GM18870 (cell line): ENCODE results near the gene PPP2R2C.

Experiments
- ATAC-seq: cut with Tn5 transposase; IDR thresholded peaks from one replicate; pipeline ENCODE4 v1.9.1; 2021; ENCODE audit warnings: moderate library complexity; ENCODE audit not compliant: unreplicated experiment

The PPP2R2C gene

DNA sequence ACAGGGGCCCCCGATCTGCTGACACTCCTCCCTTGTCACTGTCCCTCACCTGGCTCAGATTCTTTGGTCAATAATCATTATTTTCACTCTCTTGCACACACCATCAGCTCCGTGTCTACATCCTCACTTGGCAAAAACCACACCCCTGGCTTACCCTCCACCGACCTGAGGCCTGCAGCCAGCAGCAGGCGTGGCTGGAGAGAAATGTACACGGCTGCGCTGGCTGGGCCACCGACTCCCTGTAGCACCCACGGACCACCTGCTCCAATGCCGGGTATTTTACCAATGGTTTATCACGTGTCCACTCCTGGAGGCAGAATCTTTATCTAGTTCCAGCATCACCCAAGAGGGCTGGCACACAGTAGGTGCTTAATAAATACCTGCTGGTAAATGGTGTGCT is 104.3 kb downstream of the PPP2R2C start:
- ATAC-seq, result no peak

DNA sequence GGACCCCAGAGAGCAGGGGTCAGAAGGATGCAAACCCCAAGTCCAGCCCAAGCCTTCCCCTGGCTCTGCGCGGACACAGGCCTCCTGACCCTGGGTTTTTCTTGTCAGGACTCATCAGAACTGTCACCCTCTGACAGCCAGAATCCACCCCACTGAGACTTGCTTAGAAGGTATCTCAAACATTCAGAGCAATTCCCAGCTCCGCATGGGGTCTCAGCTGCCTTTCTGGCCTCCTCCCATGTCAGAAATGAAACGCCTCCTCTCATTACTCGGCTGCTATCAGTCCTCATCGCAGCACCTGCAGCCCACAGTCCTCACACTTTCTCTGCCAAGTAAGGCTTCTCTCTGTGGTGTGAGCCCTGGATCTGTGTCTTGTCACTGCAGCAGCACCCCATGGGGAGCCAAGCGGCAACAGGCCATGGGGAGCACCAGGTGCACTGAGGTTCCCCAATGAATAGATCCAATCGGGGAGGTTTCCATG is 105.0 kb downstream of the PPP2R2C start:
- ATAC-seq, result no peak

DNA sequence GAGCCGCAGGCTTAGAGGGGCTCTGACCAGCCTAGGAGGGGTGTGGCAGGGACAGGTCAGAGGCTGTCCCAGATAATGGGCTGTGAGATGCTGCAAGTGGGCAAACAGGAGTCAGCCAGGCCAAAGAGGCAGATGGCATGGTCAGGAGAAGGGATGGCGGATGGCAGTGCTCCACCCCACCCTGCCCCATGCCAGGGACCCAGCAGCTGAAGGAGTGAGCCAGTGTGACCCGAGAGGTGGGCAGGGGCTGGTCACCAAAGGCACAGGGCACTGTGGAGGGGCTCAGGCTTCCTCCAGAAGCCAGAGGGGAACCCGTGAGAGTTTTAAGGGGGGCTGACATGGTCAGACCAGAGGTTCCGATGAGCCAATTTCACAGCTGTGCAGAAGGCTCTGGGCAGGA is 105.8 kb downstream of the PPP2R2C start:
- ATAC-seq, result no peak

DNA sequence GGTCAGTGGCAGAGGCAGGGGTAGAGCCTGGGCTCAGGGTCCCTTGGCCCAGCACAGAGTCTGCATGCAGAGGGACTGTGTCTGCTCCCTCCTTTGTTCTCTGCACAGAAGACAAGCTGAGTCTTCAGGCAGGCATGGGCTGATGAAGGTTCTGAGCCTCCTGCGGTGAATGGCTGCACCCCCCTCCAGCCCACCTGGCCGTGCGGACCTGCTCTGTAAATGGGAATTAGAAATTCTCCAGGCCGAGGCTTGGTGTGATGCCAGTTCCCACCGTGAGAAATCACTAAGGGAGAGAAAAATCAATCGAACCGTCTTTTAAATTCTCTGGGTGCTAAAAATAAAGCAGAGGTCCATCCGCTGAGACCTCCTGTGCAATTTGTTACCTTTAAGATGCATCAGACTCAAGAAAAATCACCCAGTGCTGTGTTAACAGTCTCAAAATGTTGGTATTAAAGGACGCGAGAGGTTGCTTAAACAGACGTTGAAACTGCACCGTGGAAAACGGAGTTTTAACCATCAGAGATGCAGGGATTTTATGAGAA is 106.8 kb downstream of the PPP2R2C start:
- ATAC-seq, result no peak

DNA sequence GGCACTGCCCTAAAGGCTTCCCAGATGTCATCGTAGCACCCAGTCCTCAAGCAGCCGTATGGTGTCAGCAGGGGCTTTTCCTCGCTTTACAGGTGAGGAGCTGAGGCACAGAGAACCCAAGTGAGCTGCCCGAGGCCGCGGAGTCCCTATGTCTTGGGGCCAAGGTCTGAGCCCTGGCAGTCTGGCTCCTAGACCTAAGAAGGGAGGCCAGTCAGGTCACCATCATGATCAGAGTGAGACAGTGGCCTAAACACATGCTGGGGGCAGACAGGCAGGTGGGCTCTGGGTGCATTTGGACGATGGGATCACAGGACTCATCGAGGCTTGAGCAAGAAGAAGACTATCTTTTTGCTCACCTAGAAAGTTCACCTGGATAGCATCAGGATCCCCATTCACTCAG is 107.8 kb downstream of the PPP2R2C start:
- no peak for ATAC-seq

DNA sequence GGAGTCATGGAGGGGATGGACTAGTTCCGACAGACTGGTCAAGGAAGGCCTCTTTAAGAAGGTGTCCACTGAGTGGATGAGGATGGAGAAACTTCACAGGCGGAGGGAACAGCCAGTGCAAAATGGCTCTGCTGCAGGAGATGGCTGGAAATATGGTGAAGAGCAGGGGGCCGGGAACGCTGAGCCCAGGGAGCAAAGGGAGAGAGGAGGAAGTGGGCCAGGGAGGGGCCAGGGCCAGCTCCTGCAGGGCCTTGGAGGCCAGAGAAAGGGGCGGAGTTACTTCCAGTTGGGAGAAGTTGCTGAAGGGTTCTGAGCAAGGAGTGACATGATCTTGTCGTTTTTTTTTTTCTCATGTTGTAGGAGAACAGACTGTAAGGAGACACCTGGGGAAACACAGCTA is 108.3 kb downstream of the PPP2R2C start:
- ATAC-seq, result no peak

DNA sequence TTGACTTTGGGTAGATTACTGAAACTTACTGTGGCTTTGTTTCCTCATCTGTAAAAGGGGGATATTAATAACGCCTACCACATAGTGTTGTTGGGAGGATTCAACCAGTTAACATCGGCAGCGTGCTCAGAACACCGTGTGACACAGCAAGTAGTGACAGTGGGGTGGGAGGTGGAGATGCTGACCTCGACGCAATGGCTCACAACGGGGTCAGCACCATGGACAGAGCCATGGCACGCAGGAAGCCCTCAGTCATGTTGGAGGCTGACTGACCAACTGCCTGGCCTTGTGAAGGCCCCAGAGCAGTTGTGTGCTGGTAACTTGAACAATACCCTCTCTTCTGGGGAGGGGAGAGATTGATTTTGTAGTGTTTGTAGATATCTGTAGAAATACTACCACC is 109.5 kb downstream of the PPP2R2C start:
- ATAC-seq, result no peak

DNA sequence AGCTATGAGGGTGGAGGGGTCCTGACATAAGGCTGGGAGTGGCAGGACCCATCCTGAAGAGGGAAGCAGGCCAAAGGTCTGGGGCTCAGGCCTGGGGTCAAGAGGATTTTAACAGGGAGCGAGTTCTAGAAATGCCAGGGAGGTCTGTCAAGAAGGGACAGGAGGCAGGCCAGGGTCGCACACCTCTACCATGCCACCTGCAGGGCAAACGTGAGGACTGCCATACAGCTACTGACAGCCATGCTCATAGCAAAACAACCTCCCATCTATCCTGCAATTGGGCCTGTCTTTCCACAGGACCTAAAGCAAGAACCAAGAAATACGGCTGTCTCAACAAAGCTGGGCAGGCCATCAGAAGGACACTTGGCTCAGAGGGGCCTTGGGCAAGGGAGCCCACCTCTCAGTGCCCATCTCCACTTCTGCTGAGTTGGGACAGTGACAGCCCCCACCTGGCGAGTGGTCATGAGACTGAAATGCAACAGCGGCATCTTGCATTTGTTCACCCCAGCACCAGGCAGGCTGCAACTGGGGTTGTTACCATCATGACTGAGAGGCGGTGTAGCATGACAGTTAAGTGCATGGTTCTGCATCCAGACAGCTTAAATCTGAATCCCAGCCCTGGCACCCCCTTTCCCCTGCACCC is 110.0 kb downstream of the PPP2R2C start:
- ATAC-seq, result no peak

DNA sequence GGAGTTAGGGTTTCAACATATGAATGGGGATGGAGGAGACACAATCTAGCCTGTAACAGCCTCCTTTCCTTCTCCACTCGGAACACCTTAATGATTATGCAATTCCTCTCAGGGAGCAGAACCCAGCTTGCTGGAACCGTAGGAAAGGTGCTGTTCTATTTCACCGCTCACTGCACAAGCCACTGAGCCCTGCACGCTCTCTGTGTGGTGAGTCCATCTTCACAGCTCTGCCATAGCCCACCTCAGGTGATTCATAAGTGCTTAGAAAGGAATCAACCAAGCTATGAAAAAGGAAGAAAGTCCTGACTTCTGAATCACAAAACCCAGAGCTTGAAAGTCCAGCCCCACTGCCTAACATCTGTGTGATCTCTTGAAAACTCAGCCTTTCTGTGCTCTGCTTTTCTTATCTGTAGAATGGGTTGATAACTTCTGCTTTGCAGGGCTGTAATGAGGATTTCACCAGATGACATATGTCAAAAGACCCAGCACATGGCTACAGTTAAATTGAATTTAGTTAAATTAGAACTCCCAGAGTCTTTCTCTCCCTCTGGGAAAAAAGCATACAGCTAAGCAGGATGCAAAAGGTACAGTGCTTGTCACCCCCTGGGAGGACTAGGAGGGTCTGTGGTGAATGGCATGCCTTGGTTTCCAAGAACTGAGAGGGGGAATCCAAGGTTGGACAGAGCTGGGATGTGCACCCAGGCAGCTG is 111.2 kb downstream of the PPP2R2C start:
- no peak for ATAC-seq

DNA sequence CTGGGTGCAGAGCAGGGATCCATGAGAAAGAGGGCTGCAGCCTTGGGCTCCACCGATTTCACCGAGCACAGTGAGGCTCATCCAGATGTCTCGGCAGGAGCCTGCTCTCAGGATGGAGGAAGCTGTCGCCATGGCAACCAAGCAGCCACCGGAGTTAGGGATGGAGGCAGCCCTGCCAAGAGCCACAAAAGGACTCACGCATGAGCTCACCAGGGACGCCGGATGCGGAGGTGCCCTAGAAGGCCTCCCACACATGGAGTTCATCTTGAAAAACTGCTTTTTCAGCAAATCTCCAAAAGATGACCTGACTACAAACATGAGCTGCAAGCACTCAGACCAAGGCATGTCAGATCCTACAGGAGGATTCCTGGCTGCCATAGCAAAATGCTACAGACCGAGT is 112.0 kb downstream of the PPP2R2C start:
- no peak for ATAC-seq

DNA sequence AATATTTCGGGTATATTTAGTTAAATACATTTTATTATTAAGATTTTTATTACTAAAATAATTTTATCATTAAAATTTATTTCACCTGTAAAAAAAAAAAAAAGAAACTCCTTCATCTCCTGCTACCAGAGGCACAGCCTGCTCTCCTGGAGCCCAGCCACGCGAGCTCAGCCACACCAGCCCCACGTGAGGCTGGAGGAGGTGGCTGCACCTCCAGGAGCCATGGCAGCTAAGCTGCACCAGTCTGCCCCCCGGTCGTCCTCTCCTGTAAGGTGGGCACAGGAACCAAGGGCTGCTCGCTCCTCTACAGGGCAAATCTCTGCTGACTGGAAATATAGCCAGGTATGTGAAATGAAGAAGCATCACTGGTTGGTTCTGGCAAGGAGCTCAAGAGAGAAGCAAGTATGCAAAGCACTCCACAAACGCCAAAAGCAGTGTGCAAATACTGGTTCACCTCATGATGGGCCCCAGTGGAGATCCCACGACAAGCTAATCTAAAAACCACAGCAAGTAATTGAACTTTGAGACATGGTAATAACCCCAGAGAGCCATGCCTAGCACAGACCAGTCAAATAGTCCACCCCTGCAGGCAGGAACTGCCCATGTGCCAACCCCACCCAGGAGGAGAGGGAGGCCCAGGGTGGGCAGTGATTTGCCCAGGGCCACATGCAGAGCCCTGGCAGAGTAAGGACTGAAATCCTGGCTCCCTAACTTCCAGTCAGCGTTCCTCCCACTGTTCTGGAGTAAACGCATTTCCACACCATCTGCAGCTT is 112.7 kb downstream of the PPP2R2C start:
- no peak for ATAC-seq

DNA sequence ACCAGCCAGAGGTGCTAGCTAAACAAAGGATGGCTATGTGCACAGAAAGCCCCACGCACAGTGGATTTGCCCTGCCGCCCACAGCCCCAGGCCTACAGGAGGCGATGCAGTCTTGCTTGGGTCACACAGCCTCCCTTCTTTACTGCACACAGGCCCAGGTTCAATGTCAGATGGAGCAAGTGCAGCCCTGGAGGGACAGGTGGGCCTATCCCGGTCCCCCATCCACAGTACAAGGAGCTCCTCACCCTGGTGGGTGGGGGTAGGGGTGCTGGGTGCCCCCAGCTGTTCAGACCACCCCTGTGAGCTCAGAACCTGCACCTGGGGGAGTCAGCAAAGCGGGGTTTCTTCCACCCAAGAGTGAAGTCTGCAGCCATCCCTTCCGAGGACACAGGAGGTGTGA is 114.9 kb downstream of the PPP2R2C start:
- no peak for ATAC-seq

DNA sequence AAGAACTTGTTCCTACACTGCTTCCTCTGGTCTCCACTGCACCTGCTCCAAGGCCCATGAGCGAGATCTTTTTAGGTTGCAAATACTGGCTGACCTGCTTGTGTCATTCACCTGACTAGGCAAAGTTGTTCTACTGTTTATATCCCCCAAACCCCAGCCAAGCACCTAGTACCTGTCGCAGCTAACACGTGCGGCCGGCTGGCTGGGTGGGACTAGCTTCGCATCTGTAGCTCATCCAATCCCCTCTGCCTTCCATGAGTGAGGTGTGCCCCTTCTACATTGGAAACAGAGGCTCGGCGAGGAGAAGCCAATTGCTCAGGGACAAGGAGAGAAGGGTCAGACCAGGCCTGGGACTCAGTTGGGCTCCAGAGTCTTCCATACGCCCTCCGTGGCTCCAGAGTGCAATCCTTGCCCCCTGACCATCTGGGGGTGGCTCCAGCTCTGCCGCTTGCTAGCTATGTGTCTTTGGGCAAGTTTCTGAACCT is 116.3 kb downstream of the PPP2R2C start:
- no peak for ATAC-seq

DNA sequence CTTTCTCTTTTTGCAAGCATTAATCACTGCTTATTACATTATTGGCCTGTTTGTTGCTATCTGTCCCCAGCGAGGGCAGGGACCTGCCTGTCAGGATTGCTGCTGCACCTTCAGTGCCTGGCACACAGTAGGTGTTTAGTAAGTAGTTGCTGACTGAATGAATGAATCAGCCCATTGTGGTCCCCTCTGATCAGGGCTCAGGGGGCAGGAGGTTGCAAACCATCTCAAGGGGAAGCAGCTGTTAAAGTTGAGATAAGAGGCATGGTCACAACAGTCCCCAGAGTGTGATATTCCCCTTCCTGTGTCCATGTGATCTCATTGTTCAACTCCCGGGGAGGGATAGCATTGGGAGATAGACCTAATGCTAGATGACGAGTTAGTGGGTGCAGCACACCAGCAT is 117.4 kb downstream of the PPP2R2C start:
- no peak for ATAC-seq

DNA sequence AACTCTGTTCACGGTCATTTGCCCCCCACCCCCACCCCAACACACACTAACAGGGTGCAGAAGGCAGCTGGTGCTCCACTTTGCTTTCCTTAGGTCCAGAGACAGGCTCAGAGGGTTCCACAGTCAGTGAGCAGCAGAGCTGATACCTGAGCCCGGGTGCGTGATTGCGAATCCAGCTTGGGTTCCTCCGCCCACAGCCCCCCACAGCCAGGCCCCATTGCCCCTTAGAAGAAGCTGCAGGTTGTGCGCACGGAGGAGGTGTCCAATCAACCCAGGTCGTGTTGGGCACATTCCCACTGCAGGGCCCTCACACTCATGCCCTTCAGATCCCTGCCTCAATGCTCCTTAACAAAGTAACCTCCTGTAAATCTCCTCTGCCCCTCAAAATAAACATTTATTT is 117.8 kb downstream of the PPP2R2C start:
- no peak for ATAC-seq

DNA sequence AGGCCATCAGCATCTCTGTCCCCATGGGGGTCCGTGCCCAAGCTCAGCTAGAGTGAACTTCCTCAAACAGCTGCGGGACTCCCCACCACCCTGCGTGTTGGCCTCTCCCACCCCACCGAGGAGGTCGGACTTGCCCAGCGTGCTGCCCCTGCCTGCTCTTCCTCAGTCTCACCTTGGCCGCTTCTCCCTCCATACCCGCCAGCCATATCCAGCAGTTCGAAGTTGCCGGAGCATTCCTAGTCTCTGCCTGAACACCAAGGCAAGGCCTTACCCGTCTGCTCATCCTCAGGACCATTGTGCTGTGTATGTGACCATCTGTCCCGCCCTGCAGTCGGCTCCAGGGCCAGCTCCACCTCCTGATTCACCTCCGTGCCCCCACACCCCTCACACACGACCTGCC is 118.3 kb downstream of the PPP2R2C start:
- ATAC-seq, result no peak

DNA sequence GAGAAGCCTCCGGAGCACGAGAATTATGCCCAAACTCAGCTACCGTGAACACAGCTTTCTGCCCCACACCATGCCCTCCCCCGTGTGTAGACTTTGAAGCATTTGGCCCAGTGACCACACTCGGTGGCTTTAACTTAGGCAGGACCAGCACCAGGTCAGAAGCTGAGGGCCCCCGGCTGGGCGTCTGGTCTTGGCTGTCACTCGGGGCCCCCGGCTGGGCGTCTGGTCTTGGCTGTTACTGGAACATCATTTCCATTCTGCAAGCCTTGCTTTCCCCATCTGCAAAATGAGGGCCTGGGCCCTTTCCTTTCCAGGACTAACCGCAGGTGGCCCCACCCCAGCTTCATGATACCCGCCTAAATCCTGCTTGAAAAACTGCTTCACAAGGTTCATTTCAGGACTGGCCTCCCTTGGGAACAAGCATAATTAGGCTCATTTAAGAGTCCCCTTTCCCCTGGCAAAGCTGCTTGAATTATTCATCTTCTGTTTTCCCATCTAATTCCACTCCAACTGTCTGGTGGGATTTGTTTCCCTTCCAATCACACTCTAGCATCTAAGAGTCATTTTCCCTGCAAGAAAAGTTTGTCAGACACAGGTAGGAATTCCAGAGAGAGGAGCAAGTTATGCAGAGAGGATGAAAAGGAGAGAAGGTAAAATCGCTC is 120.3 kb downstream of the PPP2R2C start:
- ATAC-seq, result no peak

DNA sequence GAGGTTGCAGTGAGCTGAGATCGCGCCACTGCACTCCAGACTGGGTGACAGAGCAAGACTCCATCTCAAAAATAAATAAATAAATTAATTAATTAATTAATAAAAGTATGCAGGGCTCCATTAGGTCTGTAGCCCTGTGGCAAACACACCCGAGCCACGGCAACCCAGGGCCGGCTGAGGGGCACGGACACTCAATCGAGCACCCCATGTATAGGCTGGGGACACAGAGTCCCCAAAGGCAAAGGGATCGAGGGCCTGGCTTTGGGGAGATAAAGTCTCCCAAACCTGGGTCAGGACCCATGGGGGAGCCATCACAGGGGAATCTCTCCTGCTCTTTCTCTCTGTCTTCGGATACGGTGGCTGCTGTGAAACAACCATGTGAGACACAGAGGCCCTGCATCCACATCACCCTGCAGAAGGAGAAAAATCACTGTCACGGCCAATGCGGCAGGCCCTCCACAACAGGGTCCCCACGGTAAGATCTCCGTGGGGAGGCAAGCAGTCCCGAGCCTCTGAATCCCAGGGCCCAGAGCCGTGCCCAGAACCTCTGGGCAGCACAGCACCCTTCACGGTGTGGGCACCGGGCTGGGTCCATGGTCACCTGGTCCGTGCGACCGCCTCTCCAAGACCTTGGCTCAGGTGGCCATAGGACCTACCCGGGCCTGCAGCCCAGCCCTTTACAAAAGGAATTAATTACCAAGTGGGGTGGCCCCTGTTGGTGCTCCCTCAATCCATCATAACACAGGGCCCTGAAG is 121.0 kb downstream of the PPP2R2C start:
- no peak for ATAC-seq

DNA sequence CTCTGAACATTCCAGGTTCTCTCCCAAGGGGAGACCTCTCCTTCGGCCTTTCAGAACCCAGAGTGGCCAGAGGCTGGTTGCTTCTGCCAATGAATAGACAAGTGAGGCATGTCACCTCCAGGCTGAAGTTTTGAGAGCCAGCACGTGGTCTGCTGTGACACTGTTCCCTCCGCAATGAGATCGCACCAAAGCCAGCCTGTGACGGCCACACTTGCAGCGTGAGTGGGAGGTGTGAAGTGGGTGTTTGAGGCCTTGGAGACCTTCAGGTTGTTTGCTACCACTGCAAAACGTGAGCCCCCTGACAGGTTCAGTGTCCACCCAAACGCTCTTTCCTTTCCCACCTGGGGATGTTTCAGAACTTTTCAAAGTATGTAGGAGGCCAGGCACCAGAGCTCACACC is 121.8 kb downstream of the PPP2R2C start:
- no peak for ATAC-seq

DNA sequence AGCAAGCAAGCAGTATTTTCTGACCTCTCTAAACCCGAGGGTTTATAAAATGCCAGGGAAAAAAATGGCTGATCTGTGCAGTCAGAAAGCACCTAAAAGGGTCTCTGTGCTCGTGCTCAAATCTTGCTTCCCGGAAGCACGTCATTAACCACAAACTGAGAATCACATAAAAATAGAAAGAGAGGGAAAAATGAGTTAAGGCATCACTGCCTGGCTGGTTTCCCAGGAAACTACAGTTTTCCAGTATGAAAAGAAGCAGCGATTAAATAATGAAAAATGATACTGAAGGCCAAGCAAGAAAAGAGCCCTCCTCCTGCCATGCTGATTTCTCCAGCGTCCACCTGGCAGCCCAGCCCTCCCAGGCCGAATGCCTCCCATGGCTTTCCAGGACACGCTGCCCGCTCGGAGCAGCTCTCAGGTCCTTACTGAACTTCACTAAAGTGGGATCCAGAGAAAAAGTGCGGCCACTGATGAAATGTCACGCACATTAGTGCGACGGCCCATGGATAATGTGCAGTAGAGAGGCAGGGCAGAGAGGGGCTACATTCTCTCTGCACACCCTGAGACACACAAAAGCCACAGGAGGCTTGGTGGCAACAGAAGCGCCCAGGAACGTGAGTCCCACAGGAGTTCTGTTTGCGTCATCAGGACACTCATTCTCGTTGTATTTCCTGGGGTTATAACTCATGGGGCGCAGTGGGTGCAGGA is 122.4 kb downstream of the PPP2R2C start:
- no peak for ATAC-seq
